GM10847 (cell line): ENCODE results near the gene CPNE6.
A peak's percentile ranks its signal among the peaks of the same experiment; 100 is the strongest.

Experiments used
- POLR2A ChIP-seq: IDR thresholded peaks from 2 replicates; pipeline ENCODE4 v1.6.1; 2011; ENCODE audit not compliant: insufficient read length; ENCODE audit errors: extremely low read depth

The CPNE6 gene

DNA sequence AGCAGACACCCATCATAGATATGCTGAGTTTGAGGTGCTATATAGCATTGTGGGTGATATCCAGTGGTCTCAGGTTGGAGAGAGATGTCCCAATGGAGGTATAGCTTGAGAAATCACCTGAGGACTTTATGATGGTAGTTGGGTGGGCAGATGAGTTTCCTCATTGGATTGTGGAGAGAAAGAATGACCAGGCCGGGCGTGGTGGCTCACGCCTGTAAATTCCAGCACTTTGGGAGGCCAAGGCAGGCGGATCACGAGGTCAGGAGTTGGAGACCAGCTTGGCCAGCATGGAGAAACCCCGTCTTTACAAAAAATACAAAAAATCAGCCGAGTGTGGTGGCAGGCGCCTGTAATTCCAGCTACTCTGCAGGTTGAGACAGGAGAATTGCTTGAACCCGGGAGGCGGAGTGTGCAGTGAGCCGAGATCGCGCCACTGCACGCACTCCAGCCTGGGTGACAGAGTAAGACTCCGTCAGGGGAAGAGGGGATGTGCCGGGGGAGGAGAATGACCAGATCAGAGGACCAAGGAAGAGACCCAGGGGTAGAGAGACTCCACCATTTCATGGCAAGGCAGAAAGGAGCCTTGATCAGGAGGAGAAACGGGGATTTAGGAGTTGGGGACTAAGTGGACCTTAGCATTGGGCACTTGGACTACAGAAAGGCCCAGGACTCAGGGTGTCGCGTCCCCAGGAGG lies 22.0 kb downstream of the CPNE6 start:
- TF ChIP-seq POLR2A, result no peak

DNA sequence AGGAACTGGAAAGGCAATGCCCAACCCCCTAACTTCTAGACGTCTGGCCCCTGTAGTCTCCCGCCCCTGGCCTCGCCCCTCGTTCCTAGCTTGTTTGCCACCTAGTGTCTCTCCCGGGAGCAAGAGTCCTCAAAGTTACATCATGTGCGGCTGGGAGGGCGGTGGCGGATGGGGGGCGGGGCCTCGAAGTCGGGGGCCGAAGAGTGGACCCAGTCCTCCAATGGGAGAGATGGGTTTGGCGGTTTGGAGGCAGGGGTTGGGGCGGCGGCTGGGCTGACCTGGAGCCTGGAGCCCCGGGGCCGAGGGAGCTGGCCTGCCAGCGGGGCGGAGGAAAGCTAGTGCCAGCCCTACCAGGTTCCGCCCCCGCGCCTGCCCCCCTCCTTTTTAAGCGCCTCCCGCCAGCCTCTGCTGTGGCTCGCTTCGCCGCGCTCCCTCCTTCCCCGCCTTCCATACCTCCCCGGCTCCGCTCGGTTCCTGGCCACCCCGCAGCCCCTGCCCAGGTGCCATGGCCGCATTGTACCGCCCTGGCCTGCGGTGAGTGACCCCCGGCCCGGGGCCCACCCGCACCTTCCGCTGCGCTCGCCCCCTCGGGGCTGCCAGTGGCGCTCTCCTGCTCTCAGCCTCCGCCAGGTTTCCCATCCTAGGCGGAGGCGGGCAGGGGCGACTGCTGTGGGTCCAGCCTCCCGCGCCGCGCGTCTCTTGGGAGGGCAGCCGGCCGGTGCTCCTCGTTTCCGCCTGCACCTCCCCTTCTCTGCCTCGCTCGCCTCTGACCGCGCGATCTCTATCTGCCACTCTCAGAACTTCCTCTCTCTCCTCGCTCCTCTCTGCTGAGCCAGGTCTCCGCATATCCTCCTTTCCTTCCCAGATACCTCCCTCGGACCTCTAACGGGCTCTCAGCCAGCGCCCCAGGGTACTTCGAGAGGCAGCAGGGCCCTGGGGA lies 22.8 kb downstream of the CPNE6 start, which contains the start of gene PCK2:
TSS of gene PCK2 (plus strand) at position 411 of the 940 bp plus-strand sequence. CDS start at position 506, 95 bp downstream.
- TF ChIP-seq POLR2A, result peak; percentile 97

- TF ChIP-seq POLR2A, result no peak
These were observed 23.5 kb downstream of the CPNE6 start for GRCh38 chr14:24094841-24095270.

- TF ChIP-seq POLR2A, result peak; percentile 92
These were observed 24.1 kb downstream of the CPNE6 start for GRCh38 chr14:24095271-24096068.

- no peak for TF ChIP-seq POLR2A
These were observed 25.3 kb downstream of the CPNE6 start for GRCh38 chr14:24096545-24097181.

- no peak for TF ChIP-seq POLR2A
These were observed 27.0 kb downstream of the CPNE6 start for GRCh38 chr14:24098229-24098926.

GRCh38 chr14:24098927-24099813 lies 27.8 kb downstream of the CPNE6 start:
- TF ChIP-seq POLR2A, result no peak

- no peak for TF ChIP-seq POLR2A
These were observed 29.0 kb downstream of the CPNE6 start for GRCh38 chr14:24100197-24100981.

- no peak for TF ChIP-seq POLR2A
These were observed 29.7 kb downstream of the CPNE6 start for GRCh38 chr14:24100982-24101494.

- no peak for TF ChIP-seq POLR2A
These were observed 31.1 kb downstream of the CPNE6 start for GRCh38 chr14:24102357-24103048.

GRCh38 chr14:24103451-24103850 lies 32.1 kb downstream of the CPNE6 start:
- TF ChIP-seq POLR2A, result no peak
